ENCODE results near the gene SIT1. TPM values are rescaled to one million over a fixed set of nuclear protein-coding genes. Genes with fewer than 3 reads are reported as not detected.

Gene SIT1
- total and polyA plus RNA-seq, 8 donors, result 0.27 to 2.4 (median 0.55) TPM

DNA sequence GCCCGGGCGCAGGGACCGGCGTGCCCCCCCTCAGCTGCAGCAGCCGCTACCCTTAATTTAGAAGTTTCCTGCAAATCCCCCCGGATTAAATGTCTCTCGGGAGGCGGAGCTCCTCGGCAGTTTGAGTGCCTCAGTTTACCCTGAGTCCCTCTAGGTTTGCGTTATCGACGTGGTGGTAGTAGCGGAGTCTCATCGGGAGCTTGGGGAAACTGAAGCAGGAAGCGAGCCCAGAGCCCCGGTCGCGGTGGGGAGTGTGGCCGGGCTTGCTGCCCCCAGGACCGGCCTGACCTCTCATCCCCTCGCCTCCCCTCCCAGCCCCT is 39.5 kb upstream of the SIT1 start:
- Histone ChIP-seq H3K4me1 (peaks cover 4 to 19% of the 10 kb centered on the region in 2 donors), H3K27ac (peak overlapping the region; percentile 75 to 87), H3K27me3 (peaks cover 0 to 9% of the 10 kb centered on the region in 2 donors), H3K9me3 (no peaks in the 10 kb centered on the region), H3K4me3 (peak overlapping the region; percentile 68), H3K36me3 (peaks cover 0 to 4% of the 10 kb centered on the region in 2 donors)
- ATAC-seq (no peak), DNase-seq (no peak)
- intact Hi-C loops (cut with DNase I), result no loop called here
- TF ChIP-seq, protein P1, sequence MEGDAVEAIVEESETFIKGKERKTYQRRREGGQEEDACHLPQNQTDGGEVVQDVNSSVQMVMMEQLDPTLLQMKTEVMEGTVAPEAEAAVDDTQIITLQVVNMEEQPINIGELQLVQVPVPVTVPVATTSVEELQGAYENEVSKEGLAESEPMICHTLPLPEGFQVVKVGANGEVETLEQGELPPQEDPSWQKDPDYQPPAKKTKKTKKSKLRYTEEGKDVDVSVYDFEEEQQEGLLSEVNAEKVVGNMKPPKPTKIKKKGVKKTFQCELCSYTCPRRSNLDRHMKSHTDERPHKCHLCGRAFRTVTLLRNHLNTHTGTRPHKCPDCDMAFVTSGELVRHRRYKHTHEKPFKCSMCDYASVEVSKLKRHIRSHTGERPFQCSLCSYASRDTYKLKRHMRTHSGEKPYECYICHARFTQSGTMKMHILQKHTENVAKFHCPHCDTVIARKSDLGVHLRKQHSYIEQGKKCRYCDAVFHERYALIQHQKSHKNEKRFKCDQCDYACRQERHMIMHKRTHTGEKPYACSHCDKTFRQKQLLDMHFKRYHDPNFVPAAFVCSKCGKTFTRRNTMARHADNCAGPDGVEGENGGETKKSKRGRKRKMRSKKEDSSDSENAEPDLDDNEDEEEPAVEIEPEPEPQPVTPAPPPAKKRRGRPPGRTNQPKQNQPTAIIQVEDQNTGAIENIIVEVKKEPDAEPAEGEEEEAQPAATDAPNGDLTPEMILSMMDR (IDR thresholded peaks at IDR 0.05), result no peak

DNA sequence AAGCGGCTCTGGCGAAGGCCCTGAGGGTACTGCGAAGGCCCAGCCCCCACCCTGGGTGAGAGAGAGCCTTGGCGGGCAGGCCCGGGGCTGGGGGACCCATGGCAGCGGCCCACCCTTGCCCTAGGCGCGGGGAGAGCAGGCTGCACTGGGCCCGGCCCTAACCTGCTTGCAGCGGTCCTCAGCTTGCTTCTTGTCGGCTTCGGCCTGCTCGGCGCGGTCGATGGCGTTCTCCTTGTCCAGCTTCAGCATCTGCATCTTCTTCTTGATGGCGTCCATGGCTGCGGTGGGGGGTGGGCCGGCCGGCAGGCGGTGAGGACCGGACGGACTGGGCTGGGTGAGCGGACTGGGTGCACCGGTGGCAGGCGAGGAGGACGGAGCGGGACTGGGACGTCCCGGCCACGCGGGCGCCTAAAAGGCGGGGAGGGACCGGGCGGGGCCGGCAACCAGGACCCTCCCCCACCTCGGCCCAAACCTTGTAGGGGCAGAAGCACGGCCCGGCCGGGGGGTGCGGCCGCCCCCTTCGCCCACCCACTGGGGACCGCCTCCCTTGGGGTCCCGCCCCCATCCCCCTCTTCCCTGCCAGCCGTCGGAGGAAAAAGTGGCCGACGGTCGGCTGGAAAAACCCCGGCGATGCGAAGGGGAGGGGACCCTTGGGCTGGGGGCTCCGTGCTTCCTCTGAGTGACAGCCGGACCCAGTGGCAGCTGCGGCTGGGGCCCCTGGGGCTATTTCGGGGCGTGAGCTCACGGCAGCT is 39.0 kb upstream of the SIT1 start, which contains the start of gene TPM2:
TPM2 (minus strand) TSS at position 384 of the 752 bp plus-strand sequence; CDS start at position 276, 108 bp downstream.
- Histone ChIP-seq H3K27ac (peak within 1 kb of the TSS; percentile 75 to 87), H3K9me3 (no peaks in the 10 kb centered on the region), H3K27me3 (peaks cover 0 to 9% of the 10 kb centered on the region in 2 donors), H3K36me3 (peaks cover 0 to 9% of the 10 kb centered on the region in 2 donors), H3K4me1 (peaks cover 0 to 19% of the 10 kb centered on the region in 2 donors), H3K4me3 (peak within 1 kb of the TSS; percentile 68)
- intact Hi-C loops (cut with DNase I), result no loop called here
- TF ChIP-seq, protein P1 (IDR thresholded peaks at IDR 0.05), result no peak
- DNase-seq, result peak in 3 of 4 donors; percentile 70 to 89 (median 71)
- peak; percentile 55 for ATAC-seq

DNA sequence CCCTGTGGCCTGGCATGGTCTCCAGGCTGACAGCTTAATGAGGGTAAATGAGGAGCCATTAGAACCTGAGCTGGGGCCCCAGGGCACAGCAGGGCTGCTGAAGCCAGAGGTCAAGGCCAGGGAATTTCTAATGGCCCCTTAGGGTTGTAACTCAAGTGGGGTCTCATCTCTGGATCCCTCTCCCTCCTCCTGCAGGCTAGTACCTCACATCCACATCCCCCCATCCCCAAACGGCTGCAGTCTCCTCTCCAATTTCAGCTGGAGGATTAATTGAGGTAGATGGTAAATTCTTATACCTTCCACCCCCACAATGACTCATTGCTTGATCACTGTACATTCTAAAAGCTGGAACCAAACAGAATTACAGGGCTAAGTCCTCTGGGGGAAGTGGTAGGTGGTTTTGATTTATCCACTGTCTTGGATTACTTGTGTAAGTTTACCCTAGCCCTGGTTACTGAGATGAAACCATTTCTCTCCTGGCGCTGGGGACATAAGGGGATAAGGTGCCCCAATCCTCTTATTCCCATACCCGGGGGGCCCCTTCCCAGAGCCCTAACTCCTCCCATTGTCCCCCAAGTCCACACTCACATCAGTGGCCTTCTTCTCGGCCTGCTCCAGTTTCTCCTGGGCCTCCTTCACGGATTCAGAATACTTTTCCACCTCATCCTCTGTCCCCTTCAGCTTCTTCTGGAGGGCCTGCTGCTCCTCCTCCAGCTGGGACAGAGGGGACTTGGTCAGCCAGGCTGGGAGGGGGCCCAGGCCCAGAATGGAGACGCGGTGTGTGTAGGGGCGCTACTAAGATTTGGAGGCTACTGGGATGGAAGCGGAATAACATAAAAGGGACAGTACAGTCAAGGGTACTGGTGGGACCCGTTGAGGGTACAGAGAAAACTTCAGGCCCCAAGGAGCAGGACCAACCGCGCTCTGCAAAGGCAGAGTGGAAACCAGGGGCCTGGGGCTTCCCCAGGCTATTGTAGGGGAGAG is 38.1 kb upstream of the SIT1 start:
- no peak for ATAC-seq
- DNase-seq, result no peak
- peak overlapping the region; percentile 68 for H3K4me3 ChIP-seq
- no peaks in the 10 kb centered on the region for H3K9me3 ChIP-seq
- intact Hi-C loops (cut with DNase I), result no loop called here
- peaks cover 0 to 9% of the 10 kb centered on the region in 2 donors for H3K27me3 ChIP-seq
- H3K4me1 ChIP-seq, result peaks cover 0 to 19% of the 10 kb centered on the region in 2 donors
- TF ChIP-seq, protein P1 (IDR thresholded peaks at IDR 0.05), result no peak
- peaks cover 0 to 10% of the 10 kb centered on the region in 2 donors for H3K36me3 ChIP-seq
- peak overlapping the region; percentile 37 to 51 for H3K27ac ChIP-seq

DNA sequence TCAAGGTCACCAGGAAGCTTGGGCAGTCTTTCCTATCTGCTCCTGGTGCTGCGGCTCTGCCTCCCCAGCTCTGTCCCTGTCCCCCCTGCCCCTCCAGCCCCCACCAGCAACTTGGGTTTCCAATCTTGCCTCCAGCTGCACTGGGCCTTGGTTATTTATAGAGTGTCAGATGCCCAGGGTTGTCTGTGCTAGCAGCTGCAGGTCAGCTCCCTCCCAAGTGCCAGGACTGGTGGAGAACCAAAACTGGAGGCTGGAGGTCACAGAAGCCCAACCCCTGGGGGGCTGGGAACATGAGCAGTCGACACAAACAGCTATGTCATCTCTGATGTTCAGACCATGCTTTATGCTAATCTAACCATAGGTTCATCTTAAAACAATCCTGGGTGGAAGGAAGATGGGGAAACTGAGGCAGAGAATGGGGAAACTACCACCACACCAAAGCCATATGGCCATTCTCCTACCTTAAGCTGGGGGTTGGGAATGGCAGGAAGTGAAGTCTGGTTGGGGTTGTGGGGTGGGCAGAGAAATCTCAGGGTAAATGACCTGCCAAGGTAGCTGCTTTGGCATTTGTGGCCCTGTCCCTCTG is 37.3 kb upstream of the SIT1 start:
- H3K4me3 ChIP-seq, result peak overlapping the region; percentile 68
- H3K27ac ChIP-seq, result peak overlapping the region in 1 of 2 donors; percentile 7
- peaks cover 0 to 21% of the 10 kb centered on the region in 2 donors for H3K4me1 ChIP-seq
- intact Hi-C loops (cut with DNase I), result no loop called here
- no peak for ATAC-seq
- DNase-seq, result no peak
- H3K36me3 ChIP-seq, result peaks cover 0 to 17% of the 10 kb centered on the region in 2 donors
- peaks cover 0 to 9% of the 10 kb centered on the region in 2 donors for H3K27me3 ChIP-seq
- no peaks in the 10 kb centered on the region for H3K9me3 ChIP-seq
- TF ChIP-seq, protein P1 (IDR thresholded peaks at IDR 0.05), result no peak
